ENCODE results near the gene OAF.

The OAF gene

GRCh38 chr11:120188811-120189455, 21.9 kb upstream of the OAF start:
- Histone ChIP-seq H3K27ac (peak overlapping the region in 1 of 2 donors; percentile 41), H3K4me3 (no peak overlapping the region)
- no peak for DNase-seq (ENCODE audit: low spot score)
- no peak for TF ChIP-seq CTCF (IDR thresholded peaks at IDR 0.05)

- no peak for DNase-seq (ENCODE audit: low spot score)
- no peak for TF ChIP-seq CTCF (IDR thresholded peaks at IDR 0.05)
- no peak overlapping the region for H3K27ac ChIP-seq
These were observed 19.8 kb upstream of the OAF start for GRCh38 chr11:120191058-120191457.

GRCh38 chr11:120192831-120193625, 17.8 kb upstream of the OAF start:
- Histone ChIP-seq H3K4me3 (no peak overlapping the region), H3K27ac (no peak overlapping the region)
- no peak for DNase-seq (ENCODE audit: low spot score)
- no peak for TF ChIP-seq CTCF (IDR thresholded peaks at IDR 0.05)

More at GRCh38 chr11:120191058-120191457, 19.8 kb upstream of the OAF start:
- H3K4me3 ChIP-seq, result no peak overlapping the region

GRCh38 chr11:120194166-120194565, 16.7 kb upstream of the OAF start:
- no peak overlapping the region for H3K4me3 ChIP-seq
- no peak for TF ChIP-seq CTCF (IDR thresholded peaks at IDR 0.05)
- H3K27ac ChIP-seq, result no peak overlapping the region
- DNase-seq (ENCODE audit: low spot score), result no peak

- no peak for TF ChIP-seq CTCF (IDR thresholded peaks at IDR 0.05)
- Histone ChIP-seq H3K4me3 (no peak overlapping the region), H3K27ac (no peak overlapping the region)
- no peak for DNase-seq (ENCODE audit: low spot score)
These were observed 15.1 kb upstream of the OAF start for GRCh38 chr11:120195601-120196320.

GRCh38 chr11:120196826-120197225, 14.0 kb upstream of the OAF start:
- Histone ChIP-seq H3K4me3 (no peak overlapping the region), H3K27ac (peak overlapping the region in 1 of 2 donors; percentile 37)
- no peak for DNase-seq (ENCODE audit: low spot score)
- no peak for TF ChIP-seq CTCF (IDR thresholded peaks at IDR 0.05)

Measured in coronary artery (tissue), 2 donors.